Caco-2 (cell line): Measurements from ENCODE around the gene C9. TPM values are rescaled to one million over a fixed set of nuclear protein-coding genes. Genes with fewer than 3 reads are reported as not detected.
"Not testable (repeated sequence)": the region's sequence is repeated elsewhere in the genome, so short reads cannot be mapped to it uniquely, and the experiment has no call there.

Experiments
- BruUV-seq: library from RNA; stranded (reverse); fragments of 400-500 nt; replicated peaks from 2 replicates; lab custom pipeline; 2021; lab: Mats Ljungman, UMichigan
- CTCF ChIA-PET: fragments of 300-600 bp; sonication (Branson Sonifier 250); formaldehyde crosslinking; loops from one replicate; lab custom pipeline; 2022; ENCODE audit warnings: antibody characterized with exemption; lab: Charles Lee
- POLR2A ChIA-PET: fragments of 300-600 bp; sonication (Branson Sonifier 250); formaldehyde crosslinking; loops from one replicate; lab custom pipeline; 2022; ENCODE audit warnings: antibody characterized with exemption; lab: Charles Lee
- DNase-seq, 2 experiments: peaks; one replicate each; pipeline versions ENCODE4 v3.0.0 to v3.0.0-alpha.2; 2020 to 2022
- H3K27me3 ChIP-seq: replicated peaks from 2 replicates; pipeline ENCODE4 v1.6.0; 2011; ENCODE audit warnings: low read length; ENCODE audit not compliant: control insufficient read depth, insufficient read depth
- H3K36me3 ChIP-seq: 2 replicates; pipeline ENCODE4 v1.5.1; 2011; ENCODE audit warnings: low read length; ENCODE audit not compliant: control insufficient read depth, insufficient read depth
- H3K4me1 ChIP-seq: fragments of 250-450 bp; sonication (Bioruptor Pico); 2 replicates; pipeline ENCODE4 v1.5.1; 2020; ENCODE audit warnings: mild to moderate bottlenecking
- H3K4me3 ChIP-seq: 2 replicates; pipeline ENCODE4 v1.5.1; 2011; ENCODE audit warnings: low read depth, mild to moderate bottlenecking, control low read depth, low read length
- H3K9me3 ChIP-seq: fragments of 250-450 bp; sonication (Bioruptor Pico); 2 replicates; pipeline ENCODE4 v1.5.1; 2020; ENCODE audit warnings: mild to moderate bottlenecking, moderate library complexity
- H3K27ac Mint-ChIP-seq: one replicate; pipeline ENCODE4 v1.8.0; 2022; ENCODE audit warnings: mixed read lengths; ENCODE audit not compliant: unreplicated experiment
- H3K27me3 Mint-ChIP-seq: one replicate; pipeline ENCODE4 v1.8.0; 2022; ENCODE audit warnings: mixed read lengths; ENCODE audit not compliant: insufficient read depth, unreplicated experiment
- H3K36me3 Mint-ChIP-seq: one replicate; pipeline ENCODE4 v1.8.0; 2022; ENCODE audit warnings: mild to moderate bottlenecking, mixed read lengths; ENCODE audit not compliant: insufficient read depth, unreplicated experiment
- H3K4me1 Mint-ChIP-seq: one replicate; pipeline ENCODE4 v1.8.0; 2022; ENCODE audit warnings: low read depth, mixed read lengths; ENCODE audit not compliant: unreplicated experiment
- H3K4me3 Mint-ChIP-seq: one replicate; pipeline ENCODE4 v1.8.0; 2022; ENCODE audit warnings: mild to moderate bottlenecking, moderate library complexity, mixed read lengths; ENCODE audit not compliant: unreplicated experiment
- H3K9me3 Mint-ChIP-seq: one replicate; pipeline ENCODE4 v1.8.0; 2022; ENCODE audit warnings: mixed read lengths; ENCODE audit not compliant: unreplicated experiment
- CTCF ChIP-seq, 2 experiments: fragments of 200-600 bp in 1 of 2; IDR thresholded peaks; 1 replicate in 1 of 2; 2 replicates in 1 of 2; pipeline versions ENCODE4 v1.5.1 to v1.8.0; 2011 to 2022; ENCODE audit warnings: antibody characterized with exemption in 1 of 2, control low read depth in 1 of 2, inconsistent platforms in 1 of 2, low read depth in 1 of 2, low read length in 1 of 2, mild to moderate bottlenecking in 1 of 2, moderate library complexity in 1 of 2; ENCODE audit not compliant: insufficient read depth in 1 of 2, severe bottlenecking in 1 of 2, unreplicated experiment in 1 of 2
- intact Hi-C: fragments of 100-400 bp; cut with micrococcal nuclease; formaldehyde crosslinking; loops from one replicate; pipeline ENCODE4 v1.10.0; 2022; ENCODE audit not compliant: unreplicated experiment
- total RNA-seq: library from RNA; stranded (reverse); gene quantifications from 2 replicates; pipeline ENCODE4 v1.2.3, GENCODE V29; 2022

The C9 gene
- total RNA-seq, 1 experiment from 2014 or later, result 0.41 TPM

GRCh38 chr5:39236718-39237117, 127.6 kb downstream of the C9 start:
- no peak for DNase-seq
- TF ChIP-seq CTCF (IDR thresholded peaks at IDR 0.05; ENCODE audit: insufficient read depth in 1 of 2, low read depth in 1 of 2, low read length in 1 of 2, severe bottlenecking in 1 of 2, unreplicated experiment in 1 of 2), result no peak
- no TSS peak for BruUV-seq

DNA sequence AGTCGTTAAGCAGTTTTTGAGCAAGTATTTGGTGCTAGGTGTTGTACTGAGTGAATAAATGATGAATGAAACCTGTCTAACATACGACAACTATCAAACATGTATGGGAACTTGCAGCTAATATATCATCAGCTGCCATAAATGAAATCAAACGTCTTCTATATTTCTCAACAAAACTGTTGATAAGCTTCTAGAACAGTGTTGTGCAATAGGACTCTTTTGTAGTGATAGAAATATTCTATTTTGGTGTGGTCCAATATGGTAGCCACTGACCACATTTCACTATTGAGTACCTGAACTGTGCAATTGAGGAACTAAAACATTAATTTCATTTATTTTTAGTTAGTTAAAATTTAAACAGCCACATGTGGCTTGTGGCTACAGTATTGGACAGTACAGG, 128.6 kb downstream of the C9 start:
- no peak overlapping the region for H3K4me3 ChIP-seq
- Mint-ChIP-seq H3K9me3 (no peaks in the 10 kb centered on the region), H3K4me1 (peaks cover 9% of the 10 kb centered on the region), H3K4me3 (no peak overlapping the region), H3K36me3 (no peaks in the 10 kb centered on the region), H3K27ac (no peak overlapping the region), H3K27me3 (no peaks in the 10 kb centered on the region)
- no peak for DNase-seq
- H3K36me3 ChIP-seq, result no peaks in the 10 kb centered on the region
- intact Hi-C loops, result no loop called here
- ChIA-PET POLR2A (no interaction called here), CTCF (no interaction called here)
- H3K4me1 ChIP-seq, result peaks cover 12% of the 10 kb centered on the region
- H3K27me3 ChIP-seq, result no peaks in the 10 kb centered on the region
- no TSS peak for BruUV-seq
- TF ChIP-seq CTCF (IDR thresholded peaks at IDR 0.05; ENCODE audit: insufficient read depth in 1 of 2, low read depth in 1 of 2, low read length in 1 of 2, severe bottlenecking in 1 of 2, unreplicated experiment in 1 of 2), result no peak
- peaks cover 9% of the 10 kb centered on the region; the same call in 1 of the 2 replicates for H3K9me3 ChIP-seq

More at GRCh38 chr5:39236718-39237117, 127.6 kb downstream of the C9 start:
- H3K27me3 ChIP-seq, result no peaks in the 10 kb centered on the region
- peaks cover 12% of the 10 kb centered on the region; the same call in 1 of the 2 replicates for H3K9me3 ChIP-seq
- no peak overlapping the region for H3K4me3 Mint-ChIP-seq
- intact Hi-C loops, result no loop called here
- H3K4me1 ChIP-seq, result peaks cover 6% of the 10 kb centered on the region
- H3K36me3 Mint-ChIP-seq, result no peaks in the 10 kb centered on the region
- H3K9me3 Mint-ChIP-seq, result no peaks in the 10 kb centered on the region
- POLR2A ChIA-PET, result no interaction called here
- H3K27me3 Mint-ChIP-seq, result no peaks in the 10 kb centered on the region
- H3K4me1 Mint-ChIP-seq, result peaks cover 5% of the 10 kb centered on the region
- H3K27ac Mint-ChIP-seq, result no peak overlapping the region
- no peak overlapping the region for H3K4me3 ChIP-seq
- CTCF ChIA-PET, result no interaction called here
- H3K36me3 ChIP-seq, result no peaks in the 10 kb centered on the region

GRCh38 chr5:39234494-39234893, 129.8 kb downstream of the C9 start:
- BruUV-seq, intact Hi-C loops, H3K4me3 ChIP-seq, H3K4me1 Mint-ChIP-seq, H3K36me3 ChIP-seq, H3K27me3 ChIP-seq, H3K9me3 Mint-ChIP-seq, H3K27ac Mint-ChIP-seq, DNase-seq, H3K9me3 ChIP-seq, CTCF ChIA-PET, H3K27me3 Mint-ChIP-seq, POLR2A ChIA-PET, H3K36me3 Mint-ChIP-seq, H3K4me3 Mint-ChIP-seq: not testable (repeated sequence)
- H3K4me1 ChIP-seq, result peaks cover 12% of the 10 kb centered on the region

Other genes with a start within 250 kb of the C9 start
- 0.60 and 1.3 TPM in 2 replicates for gene FYB1, start 144.9 kb downstream of the C9 start, total RNA-seq
- 133 and 135 TPM in 2 replicates for gene DAB2, start 60.5 kb upstream of the C9 start, total RNA-seq